T-helper 1 cell (primary cell): ENCODE data around the gene BRINP1.

Experiments
- DNase-seq, 5 donors: peaks; one replicate each; pipeline ENCODE4 v3.0.0-alpha.2; 2012 to 2020
- total RNA-seq, 4 donors: gene quantifications; one replicate each; lab custom pipeline; 2026; lab: John Stamatoyannopoulos, UW

The BRINP1 gene, protein sequence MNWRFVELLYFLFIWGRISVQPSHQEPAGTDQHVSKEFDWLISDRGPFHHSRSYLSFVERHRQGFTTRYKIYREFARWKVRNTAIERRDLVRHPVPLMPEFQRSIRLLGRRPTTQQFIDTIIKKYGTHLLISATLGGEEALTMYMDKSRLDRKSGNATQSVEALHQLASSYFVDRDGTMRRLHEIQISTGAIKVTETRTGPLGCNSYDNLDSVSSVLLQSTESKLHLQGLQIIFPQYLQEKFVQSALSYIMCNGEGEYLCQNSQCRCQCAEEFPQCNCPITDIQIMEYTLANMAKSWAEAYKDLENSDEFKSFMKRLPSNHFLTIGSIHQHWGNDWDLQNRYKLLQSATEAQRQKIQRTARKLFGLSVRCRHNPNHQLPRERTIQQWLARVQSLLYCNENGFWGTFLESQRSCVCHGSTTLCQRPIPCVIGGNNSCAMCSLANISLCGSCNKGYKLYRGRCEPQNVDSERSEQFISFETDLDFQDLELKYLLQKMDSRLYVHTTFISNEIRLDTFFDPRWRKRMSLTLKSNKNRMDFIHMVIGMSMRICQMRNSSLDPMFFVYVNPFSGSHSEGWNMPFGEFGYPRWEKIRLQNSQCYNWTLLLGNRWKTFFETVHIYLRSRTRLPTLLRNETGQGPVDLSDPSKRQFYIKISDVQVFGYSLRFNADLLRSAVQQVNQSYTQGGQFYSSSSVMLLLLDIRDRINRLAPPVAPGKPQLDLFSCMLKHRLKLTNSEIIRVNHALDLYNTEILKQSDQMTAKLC
- total RNA-seq = 0 reads per million in 4 donors

DNA sequence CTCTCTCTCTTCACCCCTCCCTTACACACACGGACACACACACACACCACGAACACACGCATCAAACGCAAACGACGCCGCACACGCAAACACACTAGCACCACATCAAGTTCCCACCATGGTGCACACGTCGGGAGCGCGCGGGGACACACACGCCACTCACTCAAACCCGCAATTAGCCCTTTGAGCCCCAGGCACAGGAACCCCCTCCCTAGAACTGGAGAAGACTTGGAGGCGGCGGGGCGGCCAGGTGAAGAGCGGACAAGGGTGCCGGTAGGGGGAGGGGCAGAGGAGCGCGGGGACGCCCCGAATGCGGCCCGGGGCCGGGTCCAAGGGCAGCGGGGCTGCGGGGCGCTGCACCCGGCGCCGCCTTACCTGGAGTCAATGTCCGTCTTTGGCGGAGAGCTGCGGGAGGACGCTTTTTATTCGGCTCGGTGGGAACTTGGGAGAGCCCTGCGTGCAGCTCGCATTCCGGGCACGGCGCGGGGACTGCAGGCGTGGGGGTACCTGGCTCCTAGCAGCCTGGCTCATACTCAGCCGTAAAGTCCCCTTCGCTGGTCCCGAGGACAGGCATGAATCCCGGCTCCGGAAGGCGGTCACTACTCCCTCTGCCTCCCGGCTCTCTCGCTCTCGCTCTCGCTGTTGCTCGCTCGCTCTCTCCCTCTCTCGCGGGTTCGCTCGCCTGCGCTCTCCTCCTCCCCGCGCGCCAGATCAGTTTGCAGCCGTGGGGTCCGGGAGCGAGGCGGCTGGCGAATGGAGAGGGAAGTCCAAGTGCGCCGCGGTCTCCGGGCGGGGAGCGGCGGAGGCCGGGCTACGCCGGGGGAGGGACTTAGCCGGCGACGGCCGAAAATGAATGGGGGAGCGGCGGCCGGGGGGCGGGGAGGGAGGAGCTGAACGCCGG is at the start of gene BRINP1:
Gene BRINP1, minus strand, starts transcription at position 755 of the 901 bp plus-strand sequence. CDS start 56,080 bp downstream, outside the sequence.
- no peak for DNase-seq

DNA sequence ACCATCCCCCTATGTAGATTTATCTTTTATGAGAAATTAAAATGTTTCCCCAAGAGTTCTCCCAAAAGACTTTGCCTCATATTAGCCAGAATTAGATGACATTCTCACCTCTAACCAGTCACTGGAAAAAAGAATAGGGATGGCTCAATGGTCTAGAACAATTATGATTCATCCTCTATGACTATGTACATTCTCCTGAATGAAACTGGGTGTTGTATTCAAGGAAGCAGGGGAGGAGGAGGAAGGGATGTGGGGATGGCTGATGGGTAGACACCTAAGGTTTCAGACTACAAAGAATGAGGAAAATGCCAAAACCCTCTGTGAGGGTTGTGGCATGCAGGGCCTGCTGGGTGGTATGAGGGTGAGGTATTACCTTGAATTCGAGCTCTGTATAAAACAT is 49.5 kb upstream of the BRINP1 start:
- no peak for DNase-seq

DNA sequence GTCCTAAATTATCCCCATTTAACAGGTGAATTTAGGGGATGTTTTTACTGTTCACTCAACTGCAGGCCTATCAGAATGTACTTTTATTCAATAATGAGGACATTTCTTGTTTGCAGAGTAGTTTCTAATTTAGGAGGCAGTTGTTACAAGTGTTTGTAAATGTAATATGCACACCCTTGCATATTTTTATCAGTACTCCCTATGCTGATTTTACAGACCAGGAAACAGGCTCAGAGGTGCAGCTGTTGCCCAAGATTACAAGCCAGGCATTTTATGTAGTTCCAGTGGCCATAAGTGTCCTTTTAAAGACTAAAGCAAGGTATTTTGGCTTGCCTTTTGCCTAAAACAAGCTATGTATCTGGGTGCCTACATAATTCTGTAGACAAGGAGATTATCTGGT is 47.6 kb upstream of the BRINP1 start:
- no peak for DNase-seq

DNA sequence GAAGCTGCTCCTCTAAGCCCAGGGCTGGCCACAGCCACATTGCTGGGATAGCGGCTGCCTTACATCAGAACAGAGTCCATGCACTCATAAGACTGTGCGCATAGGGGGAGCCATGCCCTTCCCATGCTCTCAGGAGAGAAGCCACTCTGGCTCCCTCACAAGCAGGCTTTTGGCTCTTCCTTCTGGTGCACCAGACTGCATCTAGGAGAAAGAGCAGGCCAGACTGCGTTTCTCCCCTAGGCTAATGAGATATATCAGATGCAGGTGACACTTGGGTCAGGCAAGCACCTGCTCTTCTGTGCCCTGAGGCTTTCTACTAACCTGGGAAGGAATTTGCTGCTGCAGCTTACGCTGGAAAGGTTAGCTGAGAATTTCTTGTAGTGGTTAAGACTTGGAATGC is 43.2 kb upstream of the BRINP1 start:
- no peak for DNase-seq

GRCh38 chr9:119409552-119409951 is 40.3 kb upstream of the BRINP1 start:
- no peak for DNase-seq

DNA sequence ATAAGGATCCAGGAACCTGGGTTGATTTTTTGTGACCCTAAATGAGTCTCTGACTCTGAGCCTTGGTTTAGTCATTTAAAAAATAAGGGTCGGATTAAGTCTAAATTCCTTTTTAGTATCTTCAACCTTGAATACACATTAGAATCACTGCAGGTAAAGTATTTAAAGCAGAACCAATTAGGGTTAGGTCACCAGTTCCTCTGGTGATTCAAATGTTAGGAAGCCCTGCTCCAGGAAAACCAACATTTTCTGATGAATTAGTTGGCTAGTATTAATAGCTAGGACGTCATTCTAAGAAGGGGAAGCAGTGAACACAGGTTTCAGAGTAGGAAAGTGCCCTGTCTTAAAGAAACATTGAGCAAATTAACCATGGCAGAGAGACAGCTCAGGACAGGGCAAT is 31.4 kb upstream of the BRINP1 start:
- DNase-seq = no peak

DNA sequence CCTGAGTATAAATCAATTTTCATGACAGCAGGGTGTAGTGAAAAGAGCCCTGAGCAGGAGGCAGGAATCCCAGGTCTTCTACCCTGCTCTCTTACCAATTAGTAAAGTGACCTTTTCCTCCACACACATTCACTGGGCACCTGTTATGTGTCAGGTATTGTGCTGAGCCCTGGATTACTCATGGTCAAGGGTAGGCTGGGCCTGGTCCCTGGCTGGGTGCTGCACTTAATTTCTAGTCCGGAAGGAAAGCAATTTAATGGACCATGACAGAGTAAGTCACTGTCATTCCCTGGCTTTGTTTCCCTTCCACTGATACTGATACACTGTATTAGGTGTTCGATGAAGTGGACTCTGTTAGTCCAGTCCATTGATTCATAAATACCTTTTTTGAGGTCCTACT is 29.1 kb upstream of the BRINP1 start:
- DNase-seq = no peak

- DNase-seq = no peak
These were observed 22.6 kb upstream of the BRINP1 start for GRCh38 chr9:119391878-119392277.

DNA sequence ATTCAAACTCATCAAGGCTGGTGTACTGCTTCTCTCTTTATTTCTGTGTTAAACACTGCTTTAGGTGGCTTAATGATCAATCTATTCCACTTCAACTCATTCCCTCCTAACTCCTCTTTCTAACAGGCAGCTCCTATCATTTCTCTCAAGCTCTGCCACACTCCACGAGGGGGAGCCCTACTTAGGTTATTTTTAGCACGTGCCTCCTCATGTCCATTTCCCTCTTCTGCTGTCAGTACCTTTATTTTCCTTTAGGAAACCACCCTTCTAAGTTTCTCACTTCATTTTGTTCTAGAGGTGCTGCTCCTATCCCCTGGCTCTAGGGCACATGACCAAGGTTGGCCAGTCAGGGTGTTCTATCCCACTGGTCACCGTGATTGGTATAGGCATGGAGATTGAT is 6.7 kb upstream of the BRINP1 start:
- DNase-seq = no peak

DNA sequence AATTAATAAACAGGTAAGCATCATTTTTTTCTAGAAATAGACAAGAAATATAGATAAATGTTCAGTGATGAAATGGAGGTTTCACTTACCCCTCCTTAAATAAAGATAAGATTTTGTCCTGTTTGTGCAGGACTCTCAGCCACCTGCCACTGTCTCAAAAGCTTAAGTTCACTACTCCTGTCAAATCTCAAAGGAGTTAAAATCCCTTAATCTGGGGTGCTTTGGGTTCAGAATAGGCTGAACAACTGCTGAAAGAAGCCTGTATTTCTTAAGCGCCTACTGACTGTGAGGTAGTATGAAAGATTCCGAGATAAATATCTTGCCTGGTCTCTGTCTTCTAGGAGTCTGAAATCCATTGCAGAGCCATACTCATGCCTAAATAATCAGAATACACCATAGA is 3.7 kb upstream of the BRINP1 start:
- DNase-seq = no peak

DNA sequence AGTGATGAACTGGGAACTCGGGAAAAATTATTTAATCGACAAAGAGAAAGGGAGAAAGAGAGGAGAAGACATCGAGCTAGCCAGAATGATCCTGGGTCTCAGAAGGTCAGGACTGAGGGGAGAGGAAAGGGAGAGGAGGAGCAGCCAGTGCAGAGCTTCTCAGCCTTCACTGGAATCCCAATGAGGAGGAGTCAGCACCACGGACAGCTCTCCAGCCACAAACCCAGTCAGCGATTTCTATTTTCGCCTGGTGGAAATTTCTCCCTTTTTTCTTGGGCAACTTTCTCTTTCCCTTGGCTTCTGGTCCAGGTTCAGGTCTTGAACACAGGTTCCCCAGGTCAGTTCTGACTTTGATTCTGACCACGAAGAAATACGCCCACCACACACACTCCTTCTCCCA is 1.6 kb upstream of the BRINP1 start:
- DNase-seq = peak in 1 of 5 donors; percentile 0

- DNase-seq = no peak
These were observed 588 bp upstream of the BRINP1 start for GRCh38 chr9:119369680-119370366.

DNA sequence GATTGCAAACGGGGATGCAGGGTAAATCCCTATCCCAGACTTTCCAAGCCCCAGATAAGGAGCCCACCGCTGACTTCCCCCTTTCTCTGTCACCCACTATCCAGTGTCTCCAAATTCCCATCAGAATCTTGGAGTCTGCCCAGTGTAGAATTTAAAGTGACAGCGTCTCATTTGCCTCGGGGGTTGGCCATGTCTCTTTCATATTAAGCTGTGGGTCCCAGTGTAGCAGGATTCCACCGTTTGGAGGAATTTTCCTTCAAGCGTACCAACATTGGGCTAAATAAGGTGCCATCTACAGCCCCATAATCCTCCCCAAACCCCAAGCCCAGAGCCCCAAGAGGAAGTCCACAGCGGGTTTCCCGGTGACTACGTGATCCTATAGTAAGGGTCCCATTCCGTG is 1.1 kb downstream of the BRINP1 start:
- DNase-seq = no peak

DNA sequence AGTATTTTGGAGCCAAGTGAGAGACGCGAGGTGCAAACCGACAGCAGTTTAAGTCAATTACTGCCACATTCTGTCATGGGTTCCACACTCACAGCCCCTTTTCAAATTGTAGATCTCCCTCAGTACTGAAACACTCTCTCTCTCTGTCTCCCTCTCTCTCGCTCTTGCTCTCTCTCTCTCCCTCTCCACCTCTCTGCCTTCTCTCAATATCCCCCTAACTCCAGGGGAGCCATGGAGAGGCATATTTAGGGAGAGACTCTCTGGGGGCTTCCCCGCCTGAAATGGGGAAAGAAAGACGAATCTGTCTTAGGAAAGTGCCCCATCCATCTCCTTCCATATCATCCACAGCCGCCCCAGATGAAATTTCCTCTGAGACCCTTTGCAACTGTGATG is 1.6 kb downstream of the BRINP1 start:
- no peak for DNase-seq

DNA sequence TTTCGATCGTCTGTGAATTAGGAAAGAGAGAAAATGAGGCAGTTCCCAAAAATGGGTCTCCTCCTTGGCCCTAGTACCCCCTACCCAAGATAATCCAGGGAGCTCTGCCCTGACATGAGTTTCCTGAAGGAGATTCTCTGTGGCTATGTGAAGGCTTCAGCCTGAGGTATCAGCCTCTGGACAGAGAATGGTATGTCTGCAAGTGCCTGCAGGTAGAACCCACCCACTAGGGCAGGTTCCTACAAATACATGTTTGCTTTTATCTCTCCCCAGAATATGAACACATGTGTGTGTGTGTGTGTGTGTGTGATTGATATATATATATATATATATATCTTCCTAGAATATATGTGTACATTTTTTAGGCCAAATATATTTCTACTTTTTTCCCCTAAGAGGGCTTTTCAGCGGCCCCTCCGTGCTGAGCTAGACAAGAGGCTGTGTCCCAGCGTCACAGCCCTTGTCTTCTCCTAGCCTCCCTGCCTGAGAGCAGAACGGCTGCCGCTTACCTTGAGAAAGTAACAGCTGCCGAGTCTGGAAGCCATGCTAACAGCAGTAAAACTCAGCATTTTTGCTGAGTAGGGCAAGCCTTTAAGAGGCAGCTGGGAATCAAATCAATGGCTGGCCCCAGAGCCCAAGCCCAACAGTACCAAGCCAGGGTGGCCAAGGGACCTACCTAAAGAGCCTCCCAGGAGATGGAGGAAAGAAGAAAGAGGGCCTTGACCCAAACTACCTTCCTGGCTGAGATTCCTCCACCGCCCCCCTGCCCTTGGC is 2.1 kb downstream of the BRINP1 start:
- DNase-seq = no peak

- no peak for DNase-seq
These were observed 3.8 kb downstream of the BRINP1 start for GRCh38 chr9:119365291-119366027.

GRCh38 chr9:119360237-119360636 is 9.0 kb downstream of the BRINP1 start:
- DNase-seq = no peak

DNA sequence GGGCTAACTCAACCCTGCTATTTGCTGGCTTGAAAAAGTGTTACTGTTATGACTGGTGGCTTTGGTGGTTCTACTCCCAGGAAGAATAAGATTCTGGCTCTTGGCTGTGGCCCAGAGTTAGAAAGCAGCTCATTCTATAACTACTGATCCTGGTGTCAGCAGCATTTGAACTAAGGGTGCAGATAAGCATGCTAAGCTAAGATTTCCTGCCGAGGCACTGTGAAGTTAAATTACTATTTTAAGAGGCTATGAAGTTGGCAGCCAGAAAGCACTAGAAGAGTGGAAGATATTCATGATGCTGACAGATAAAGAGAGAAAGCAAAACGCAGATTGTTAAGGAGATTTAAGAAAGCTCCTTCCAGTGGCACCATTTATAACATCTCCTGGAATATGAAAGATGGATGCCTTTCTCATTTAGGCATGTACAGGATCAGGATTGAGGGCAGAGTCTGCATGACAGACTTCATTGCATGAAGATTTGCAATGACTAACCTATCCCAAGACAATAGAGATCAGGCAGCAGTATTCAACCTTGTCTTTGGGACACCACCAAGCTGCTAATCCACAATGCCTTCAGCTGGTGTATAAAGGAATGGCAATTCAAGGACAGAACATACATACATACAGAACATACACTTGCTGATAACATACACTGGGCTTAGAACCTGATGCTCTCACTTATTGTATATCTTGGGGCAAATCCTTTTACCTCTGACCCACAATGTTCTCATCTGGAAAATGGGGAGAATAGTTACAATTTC is 11.7 kb downstream of the BRINP1 start:
- no peak for DNase-seq

GRCh38 chr9:119349351-119349825 is 19.8 kb downstream of the BRINP1 start:
- no peak for DNase-seq
